ENCODE data around the gene FOLH1. TPM values are rescaled to one million over a fixed set of nuclear protein-coding genes. Genes with fewer than 3 reads are reported as not detected.
"Not testable (repeated sequence)": the region's sequence is repeated elsewhere in the genome, so short reads cannot be mapped to it uniquely, and the experiment has no call there.

Gene FOLH1
- total and polyA plus RNA-seq, 4 donors, result 0.45 to 10.1 (median 1.0) TPM

DNA sequence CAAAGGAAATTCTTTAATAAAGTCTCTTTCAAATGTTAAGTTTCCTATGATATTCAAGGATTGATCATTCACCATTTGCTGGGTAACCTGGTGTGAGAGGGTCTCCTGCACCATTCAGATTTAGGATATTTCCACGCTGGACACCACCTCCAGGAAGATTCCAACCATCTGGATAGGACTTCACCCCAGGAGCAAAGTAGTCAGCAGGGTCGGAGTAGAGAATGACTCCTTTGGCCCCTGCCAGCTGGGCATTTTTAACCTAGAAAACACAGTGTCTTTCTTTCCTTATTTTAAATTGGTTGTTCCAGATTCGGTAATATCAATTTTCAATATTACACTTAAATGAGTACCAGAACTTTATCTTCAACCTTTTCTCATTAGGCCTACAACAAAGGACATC lies 22.8 kb downstream of the FOLH1 start:
- not testable (repeated sequence) for H3K9me3 ChIP-seq (ENCODE audit: control insufficient read depth in 4 of 4, insufficient read depth in 3 of 4, low read length in 3 of 4); ATAC-seq (ENCODE audit: insufficient read depth, low FRiP score); H3K4me1 ChIP-seq (ENCODE audit: control insufficient read depth in 5 of 5, insufficient read depth in 5 of 5, low read length in 5 of 5); H3K9ac ChIP-seq (ENCODE audit: insufficient read depth in 1 of 2, low read length in 2 of 2); H3K27ac ChIP-seq (ENCODE audit: low read depth in 1 of 2, low read length in 1 of 2); H3K4me3 ChIP-seq; DNase-seq; H3K36me3 ChIP-seq (ENCODE audit: control insufficient read depth in 4 of 4, insufficient read depth in 4 of 4, low read length in 4 of 4); H3K27me3 ChIP-seq (ENCODE audit: control insufficient read depth in 3 of 3, insufficient read depth in 3 of 3, low read length in 2 of 3)
- 85 to 87% methylated on average over 3 of the region's 3 CpGs for WGBS, 2 donors

DNA sequence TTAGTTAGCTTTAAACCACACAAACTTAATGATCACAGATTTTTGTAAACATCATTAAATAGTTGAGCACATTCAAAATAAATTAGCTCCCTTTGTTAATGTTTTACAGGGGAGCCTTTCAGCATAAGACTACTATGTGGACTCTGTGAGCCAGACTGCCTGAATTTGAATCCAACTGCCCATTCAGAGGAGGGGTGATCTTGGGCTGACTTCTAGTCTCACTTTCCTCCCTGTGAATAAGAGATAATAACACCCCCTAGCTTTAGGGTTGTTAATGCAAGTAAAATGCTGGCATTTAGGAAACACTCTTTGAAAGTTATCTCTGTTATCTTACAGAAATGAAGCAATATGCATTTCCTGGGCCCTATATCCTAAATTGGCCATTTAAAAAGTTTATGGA lies 23.6 kb downstream of the FOLH1 start:
- ATAC-seq (ENCODE audit: insufficient read depth, low FRiP score); H3K4me3 ChIP-seq; H3K9me3 ChIP-seq (ENCODE audit: control insufficient read depth in 4 of 4, insufficient read depth in 3 of 4, low read length in 3 of 4); H3K27ac ChIP-seq (ENCODE audit: low read depth in 1 of 2, low read length in 1 of 2); H3K4me1 ChIP-seq (ENCODE audit: control insufficient read depth in 5 of 5, insufficient read depth in 5 of 5, low read length in 5 of 5); H3K27me3 ChIP-seq (ENCODE audit: control insufficient read depth in 3 of 3, insufficient read depth in 3 of 3, low read length in 2 of 3); DNase-seq; H3K36me3 ChIP-seq (ENCODE audit: control insufficient read depth in 4 of 4, insufficient read depth in 4 of 4, low read length in 4 of 4); H3K9ac ChIP-seq (ENCODE audit: insufficient read depth in 1 of 2, low read length in 2 of 2): not testable (repeated sequence)

DNA sequence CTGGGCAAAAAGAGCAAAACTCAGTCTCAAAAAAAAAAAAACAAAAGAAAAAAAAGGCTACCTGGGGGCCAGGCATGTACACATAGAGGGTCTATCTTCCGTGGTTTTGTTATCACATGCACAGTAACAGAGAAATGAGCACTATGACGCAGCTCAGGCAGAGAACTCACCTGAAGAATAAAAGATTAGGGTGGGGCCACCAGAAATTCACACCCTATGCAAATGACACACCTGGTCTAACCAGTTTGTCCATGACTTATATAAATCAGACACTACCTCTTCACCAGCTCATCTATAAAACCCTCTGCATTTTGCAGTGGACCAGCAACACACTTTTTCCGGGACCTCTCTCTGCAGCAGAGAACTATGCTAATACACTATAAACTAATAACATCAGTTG lies 30.5 kb downstream of the FOLH1 start:
- not testable (repeated sequence) for ATAC-seq (ENCODE audit: insufficient read depth, low FRiP score); H3K9me3 ChIP-seq (ENCODE audit: control insufficient read depth in 4 of 4, insufficient read depth in 3 of 4, low read length in 3 of 4); H3K27ac ChIP-seq (ENCODE audit: low read depth in 1 of 2, low read length in 1 of 2); H3K36me3 ChIP-seq (ENCODE audit: control insufficient read depth in 4 of 4, insufficient read depth in 4 of 4, low read length in 4 of 4); H3K4me3 ChIP-seq; H3K27me3 ChIP-seq (ENCODE audit: control insufficient read depth in 3 of 3, insufficient read depth in 3 of 3, low read length in 2 of 3); H3K9ac ChIP-seq (ENCODE audit: insufficient read depth in 1 of 2, low read length in 2 of 2); DNase-seq; H3K4me1 ChIP-seq (ENCODE audit: control insufficient read depth in 5 of 5, insufficient read depth in 5 of 5, low read length in 5 of 5)
- 51 to 53% methylated on average over 3 of the region's 3 CpGs for WGBS, 2 donors

DNA sequence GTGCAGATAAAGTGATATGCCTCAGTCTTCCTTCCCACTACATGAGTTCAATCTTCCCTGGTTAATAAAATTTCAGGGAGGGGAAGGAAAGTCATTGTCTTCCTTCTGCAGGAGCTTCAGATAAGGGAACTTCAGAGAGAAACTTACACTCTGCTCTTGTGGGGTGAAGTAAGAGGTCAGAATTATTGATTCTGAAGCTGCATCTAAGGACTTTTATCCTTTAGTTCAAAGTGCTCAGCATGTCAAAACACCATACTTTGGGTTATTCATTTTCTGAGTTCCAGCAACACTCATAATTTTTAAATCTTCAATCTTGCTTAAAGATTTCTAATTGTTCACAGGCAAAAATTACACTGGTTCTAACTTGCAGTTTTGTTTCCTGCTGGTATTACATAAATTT lies 33.0 kb downstream of the FOLH1 start:
- not testable (repeated sequence) for H3K4me1 ChIP-seq (ENCODE audit: control insufficient read depth in 5 of 5, insufficient read depth in 5 of 5, low read length in 5 of 5); H3K4me3 ChIP-seq; ATAC-seq (ENCODE audit: insufficient read depth, low FRiP score); DNase-seq; H3K36me3 ChIP-seq (ENCODE audit: control insufficient read depth in 4 of 4, insufficient read depth in 4 of 4, low read length in 4 of 4); H3K27me3 ChIP-seq (ENCODE audit: control insufficient read depth in 3 of 3, insufficient read depth in 3 of 3, low read length in 2 of 3); H3K9ac ChIP-seq (ENCODE audit: insufficient read depth in 1 of 2, low read length in 2 of 2); H3K27ac ChIP-seq (ENCODE audit: low read depth in 1 of 2, low read length in 1 of 2); H3K9me3 ChIP-seq (ENCODE audit: control insufficient read depth in 4 of 4, insufficient read depth in 3 of 4, low read length in 3 of 4)

DNA sequence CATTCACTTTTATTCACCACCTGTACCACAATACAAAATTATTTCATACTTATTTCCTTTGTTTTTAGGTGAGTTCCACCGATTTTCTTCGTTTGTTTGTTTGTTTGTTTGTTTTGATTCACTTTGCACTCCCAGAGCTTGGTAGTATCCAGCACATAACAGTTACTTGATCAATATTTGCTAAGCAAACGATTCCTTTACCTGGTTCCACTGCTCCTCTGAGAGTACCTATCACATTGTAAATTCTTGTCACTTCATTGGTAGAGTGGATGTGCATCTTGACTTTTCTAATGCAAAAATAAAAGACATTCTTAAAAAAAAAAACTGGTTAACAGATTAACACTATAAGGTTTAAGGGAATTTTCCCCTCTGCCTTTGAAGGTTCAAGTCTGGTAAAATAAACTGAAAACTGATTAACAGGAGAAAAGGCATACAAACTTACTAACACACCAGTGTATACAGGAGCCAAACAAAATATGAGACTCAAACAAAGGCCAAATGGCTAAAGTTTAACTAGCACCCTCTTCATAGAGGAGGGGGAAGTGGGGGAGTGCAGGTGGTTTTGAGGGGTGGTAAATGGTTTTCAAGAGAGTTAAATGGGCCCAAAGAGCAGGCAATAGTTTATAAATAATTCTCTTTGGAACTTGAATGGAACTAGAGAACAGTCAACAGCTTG lies 33.6 kb downstream of the FOLH1 start:
- 58 to 59% methylated on average over 2 to 3 of the region's 3 CpGs for WGBS, 2 donors
- DNase-seq; H3K27ac ChIP-seq (ENCODE audit: low read depth in 1 of 2, low read length in 1 of 2): not testable (repeated sequence)

DNA sequence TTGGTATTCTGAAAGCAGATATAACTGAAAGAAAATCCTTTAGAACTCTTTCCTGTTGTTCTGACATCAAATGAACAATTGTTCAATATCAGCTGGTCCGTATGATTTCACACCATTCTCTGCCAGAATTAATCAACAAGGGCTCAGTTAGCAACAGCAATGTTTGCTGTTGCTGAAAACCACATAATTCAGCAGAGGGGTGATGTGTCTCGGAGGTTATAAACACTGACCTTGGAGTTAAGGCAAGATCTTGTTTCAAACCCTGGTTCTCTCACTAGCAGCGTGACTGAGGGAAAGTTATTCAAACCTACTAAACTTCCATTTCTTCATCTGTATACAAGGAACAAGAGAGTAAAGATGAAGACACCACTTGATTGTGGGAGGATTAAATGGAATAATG lies 36.8 kb downstream of the FOLH1 start:
- H3K4me1 ChIP-seq (ENCODE audit: control insufficient read depth in 5 of 5, insufficient read depth in 5 of 5, low read length in 5 of 5); H3K27me3 ChIP-seq (ENCODE audit: control insufficient read depth in 3 of 3, insufficient read depth in 3 of 3, low read length in 2 of 3); H3K9ac ChIP-seq (ENCODE audit: insufficient read depth in 1 of 2, low read length in 2 of 2); H3K27ac ChIP-seq (ENCODE audit: low read depth in 1 of 2, low read length in 1 of 2); H3K36me3 ChIP-seq (ENCODE audit: control insufficient read depth in 4 of 4, insufficient read depth in 4 of 4, low read length in 4 of 4); H3K4me3 ChIP-seq; ATAC-seq (ENCODE audit: insufficient read depth, low FRiP score); H3K9me3 ChIP-seq (ENCODE audit: control insufficient read depth in 4 of 4, insufficient read depth in 3 of 4, low read length in 3 of 4): not testable (repeated sequence)
- peak in 1 of 3 donors; percentile 1 for DNase-seq
- 87 to 89% methylated on average over 3 of the region's 3 CpGs for WGBS, 2 donors

More for the DNA sequence above, 33.6 kb downstream of the FOLH1 start:
- not testable (repeated sequence) for H3K9ac ChIP-seq (ENCODE audit: insufficient read depth in 1 of 2, low read length in 2 of 2); H3K4me1 ChIP-seq (ENCODE audit: control insufficient read depth in 5 of 5, insufficient read depth in 5 of 5, low read length in 5 of 5); H3K27me3 ChIP-seq (ENCODE audit: control insufficient read depth in 3 of 3, insufficient read depth in 3 of 3, low read length in 2 of 3); H3K4me3 ChIP-seq; ATAC-seq (ENCODE audit: insufficient read depth, low FRiP score); H3K9me3 ChIP-seq (ENCODE audit: control insufficient read depth in 4 of 4, insufficient read depth in 3 of 4, low read length in 3 of 4); H3K36me3 ChIP-seq (ENCODE audit: control insufficient read depth in 4 of 4, insufficient read depth in 4 of 4, low read length in 4 of 4)

DNA sequence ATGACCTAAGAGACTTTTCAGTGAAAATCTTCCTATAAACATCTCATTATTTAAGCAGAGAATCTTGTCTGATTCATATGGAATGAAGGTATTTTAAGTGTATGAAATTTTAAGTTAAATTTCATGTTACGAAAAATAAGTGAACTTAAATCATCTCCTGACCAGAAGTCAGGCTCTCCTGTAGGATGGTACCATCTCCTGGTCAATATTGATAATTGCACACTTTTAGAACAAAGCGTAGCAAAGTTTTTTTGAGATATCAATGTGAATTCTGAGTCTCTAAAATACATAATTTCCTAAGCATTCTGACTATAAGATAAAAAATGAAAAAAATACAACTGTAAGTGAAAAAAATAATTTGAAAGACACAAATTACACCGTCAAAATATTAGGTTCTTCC lies 38.8 kb downstream of the FOLH1 start:
- not testable (repeated sequence) for H3K4me3 ChIP-seq; H3K9me3 ChIP-seq (ENCODE audit: control insufficient read depth in 4 of 4, insufficient read depth in 3 of 4, low read length in 3 of 4); H3K27ac ChIP-seq (ENCODE audit: low read depth in 1 of 2, low read length in 1 of 2); H3K4me1 ChIP-seq (ENCODE audit: control insufficient read depth in 5 of 5, insufficient read depth in 5 of 5, low read length in 5 of 5); H3K36me3 ChIP-seq (ENCODE audit: control insufficient read depth in 4 of 4, insufficient read depth in 4 of 4, low read length in 4 of 4); H3K27me3 ChIP-seq (ENCODE audit: control insufficient read depth in 3 of 3, insufficient read depth in 3 of 3, low read length in 2 of 3); ATAC-seq (ENCODE audit: insufficient read depth, low FRiP score); H3K9ac ChIP-seq (ENCODE audit: insufficient read depth in 1 of 2, low read length in 2 of 2)
- WGBS, 2 donors, result 87 to 90% methylated on average over 3 of the region's 3 CpGs
- DNase-seq, result peak in 1 of 3 donors; percentile 3

DNA sequence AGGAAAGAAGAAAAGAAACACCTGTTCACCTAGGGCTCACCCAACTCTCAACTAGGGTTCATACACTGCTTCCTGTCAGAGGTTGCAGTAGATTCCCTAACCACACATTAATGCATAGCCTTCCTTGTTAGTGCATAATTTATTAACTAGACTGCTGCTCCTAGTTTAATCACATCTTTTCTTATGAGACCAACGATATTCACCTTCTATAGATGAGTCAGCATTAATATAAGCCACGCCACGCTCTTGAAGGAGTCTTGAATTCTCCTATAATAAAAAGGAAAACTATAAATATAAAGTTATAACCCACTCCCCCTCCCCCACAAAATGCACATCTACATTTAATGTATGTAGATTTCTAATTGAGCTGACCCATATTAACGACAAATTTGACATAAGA lies 39.4 kb downstream of the FOLH1 start:
- not testable (repeated sequence) for H3K9ac ChIP-seq (ENCODE audit: insufficient read depth in 1 of 2, low read length in 2 of 2); ATAC-seq (ENCODE audit: insufficient read depth, low FRiP score); H3K27me3 ChIP-seq (ENCODE audit: control insufficient read depth in 3 of 3, insufficient read depth in 3 of 3, low read length in 2 of 3); H3K36me3 ChIP-seq (ENCODE audit: control insufficient read depth in 4 of 4, insufficient read depth in 4 of 4, low read length in 4 of 4); H3K4me3 ChIP-seq; H3K9me3 ChIP-seq (ENCODE audit: control insufficient read depth in 4 of 4, insufficient read depth in 3 of 4, low read length in 3 of 4); DNase-seq; H3K27ac ChIP-seq (ENCODE audit: low read depth in 1 of 2, low read length in 1 of 2); H3K4me1 ChIP-seq (ENCODE audit: control insufficient read depth in 5 of 5, insufficient read depth in 5 of 5, low read length in 5 of 5)
- WGBS, 2 donors, result 80 to 90% methylated on average over 4 of the region's 4 CpGs

Measured in lung (tissue), 10 donors.